Keratinocyte (primary cell): Measurements from ENCODE around the gene LYPD6. TPM values are rescaled to one million over a fixed set of nuclear protein-coding genes. Genes with fewer than 3 reads are reported as not detected.

Source experiments
- DNase-seq: peaks from one replicate; pipeline ENCODE4 v3.0.0-alpha.2; 2011; ENCODE audit warnings: low read depth, missing footprints, low spot score
- FAIRE-seq: peaks from 2 replicates; lab custom pipeline; 2011; peaks lifted over from hg19 to GRCh38; lab: Jason Lieb, UNC
- H2AFZ ChIP-seq: 2 replicates; pipeline ENCODE4 v1.6.0; 2012; ENCODE audit warnings: low read length, control low read depth, inconsistent platforms; ENCODE audit not compliant: control insufficient read depth
- H3K27ac ChIP-seq: 2 replicates; pipeline ENCODE4 v1.5.1; 2011; ENCODE audit warnings: low read length; ENCODE audit not compliant: control insufficient read depth, insufficient read depth
- H3K27me3 ChIP-seq: 3 replicates; pipeline ENCODE4 v1.6.0; 2011; ENCODE audit warnings: low read length; ENCODE audit not compliant: control insufficient read depth, insufficient read depth; ENCODE audit errors: extremely low read depth
- H3K36me3 ChIP-seq, 2 experiments: 2 replicates in 1 of 2; 3 replicates in 1 of 2; pipeline ENCODE4 v1.5.1; 2011; ENCODE audit warnings: low read length in 2 of 2, mild to moderate bottlenecking in 1 of 2; ENCODE audit not compliant: control insufficient read depth in 2 of 2, insufficient read depth in 2 of 2; ENCODE audit errors: extremely low read depth in 1 of 2
- H3K4me1 ChIP-seq: 3 replicates; pipeline ENCODE4 v1.5.1; 2011; ENCODE audit warnings: low read length; ENCODE audit not compliant: control insufficient read depth, insufficient read depth; ENCODE audit errors: extremely low read depth
- H3K4me2 ChIP-seq: 3 replicates; pipeline ENCODE4 v1.6.0; 2011; ENCODE audit warnings: low read depth, low read length; ENCODE audit not compliant: control insufficient read depth, insufficient read depth; ENCODE audit errors: extremely low read depth
- H3K4me3 ChIP-seq, 3 experiments: fragments of 200-600 bp in 1 of 3; sonication (generic) in 1 of 3; 2 replicates in 2 of 3; 3 replicates in 1 of 3; pipeline ENCODE4 v1.5.1; 2011 to 2016; ENCODE audit warnings: low read length in 3 of 3, mild to moderate bottlenecking in 3 of 3, control low read depth in 2 of 3, inconsistent platforms in 1 of 3, low read depth in 1 of 3, mixed read lengths in 1 of 3, mixed run types in 1 of 3, moderate library complexity in 1 of 3; ENCODE audit not compliant: control insufficient read depth in 2 of 3, insufficient read depth in 2 of 3; ENCODE audit errors: extremely low read depth in 1 of 3
- H3K79me2 ChIP-seq: 2 replicates; pipeline ENCODE4 v1.6.0; 2012; ENCODE audit warnings: low read length; ENCODE audit not compliant: control insufficient read depth, insufficient read depth
- H3K9ac ChIP-seq: 3 replicates; pipeline ENCODE4 v1.6.0; 2011; ENCODE audit warnings: low read length; ENCODE audit not compliant: control insufficient read depth, insufficient read depth; ENCODE audit errors: extremely low read depth
- H3K9me1 ChIP-seq: 3 replicates; pipeline ENCODE4 v1.6.0; 2011; ENCODE audit warnings: low read length; ENCODE audit not compliant: control insufficient read depth, insufficient read depth; ENCODE audit errors: extremely low read depth
- H3K9me3 ChIP-seq: 2 replicates; pipeline ENCODE4 v1.5.1; 2012; ENCODE audit warnings: low read depth, low read length; ENCODE audit not compliant: control insufficient read depth
- H4K20me1 ChIP-seq: 3 replicates; pipeline ENCODE4 v1.6.0; 2011; ENCODE audit warnings: low read length; ENCODE audit not compliant: control insufficient read depth, insufficient read depth; ENCODE audit errors: extremely low read depth
- CTCF ChIP-seq, 3 experiments: IDR thresholded peaks in 1 of 3; conservative IDR thresholded peaks in 1 of 3; optimal IDR thresholded peaks in 1 of 3; 2 replicates in 2 of 3; 3 replicates in 1 of 3; pipeline versions ENCODE3 to v1.5.1; 2011; ENCODE audit warnings: low read length in 3 of 3, mild to moderate bottlenecking in 3 of 3, moderate library complexity in 2 of 3, control low read depth in 1 of 3, inconsistent platforms in 1 of 3; ENCODE audit not compliant: insufficient read depth in 2 of 3; ENCODE audit errors: extremely low read depth in 1 of 3
- EZH2 ChIP-seq: IDR thresholded peaks from one replicate; pipeline ENCODE4 v1.6.1; 2012; ENCODE audit warnings: inconsistent platforms, mild to moderate bottlenecking, low read length, moderate library complexity
- dilution Hi-C: fragments of 300-500 bp; cut with MboI; formaldehyde crosslinking; loops from one replicate; pipeline ENCODE4 v1.7.0; 2020; ENCODE audit warnings: low sequenced_read_pairs; ENCODE audit not compliant: extremely low pct_ligation_motif_present
- polyA plus RNA-seq, 5 experiments: library from polyadenylated mRNA; depleted of rRNA in 3 of 5; stranded (reverse) in 3 of 5; stranded (forward) in 1 of 5; unstranded in 1 of 5; fragments of >200 nt; gene quantifications; 1 replicate in 1 of 5; 2 replicates in 3 of 5; 3 replicates in 1 of 5; pipeline versions ENCODE4 v1.2.1 to v1.2.3, GENCODE V29; 2011 to 2012; ENCODE audit warnings: missing spikeins in 2 of 5, low read depth in 1 of 5, low replicate concordance in 1 of 5

Gene LYPD6
- polyA plus RNA-seq, 1 donor (not counting 4 experiments of a cell fraction or from before 2014, with no cell fraction given): 3.5 TPM

GRCh38 chr2:149344105-149344504 lies 13.7 kb downstream of the LYPD6 start:
- H3K4me2 ChIP-seq: no peak overlapping the region
- no peak for TF ChIP-seq CTCF (optimal IDR thresholded peaks at IDR 0.05 in 1 of 3, IDR thresholded peaks at IDR 0.05 in 1 of 3, conservative IDR thresholded peaks at IDR 0.05 in 1 of 3; ENCODE audit: extremely low read depth in 1 of 3, insufficient read depth in 2 of 3, low read length in 3 of 3)
- FAIRE-seq (no peak), DNase-seq (no peak)
- no peaks in the 10 kb centered on the region for H3K36me3 ChIP-seq
- H3K9me1 ChIP-seq: no peaks in the 10 kb centered on the region
- no peaks in the 10 kb centered on the region for H4K20me1 ChIP-seq
- no peaks in the 10 kb centered on the region for H3K79me2 ChIP-seq
- no peaks in the 10 kb centered on the region for H3K27me3 ChIP-seq
- no peaks in the 10 kb centered on the region for H3K9me3 ChIP-seq
- H2AFZ ChIP-seq: no peak overlapping the region
- H3K4me3 ChIP-seq: no peak overlapping the region
- H3K4me1 ChIP-seq: no peaks in the 10 kb centered on the region
- dilution Hi-C loops: no loop called here
- H3K27ac ChIP-seq: no peak overlapping the region
- H3K9ac ChIP-seq: no peak overlapping the region

- H3K9me1 ChIP-seq: no peaks in the 10 kb centered on the region
- no peaks in the 10 kb centered on the region for H3K9me3 ChIP-seq
- DNase-seq (no peak), FAIRE-seq (no peak)
- no peak overlapping the region for H3K27ac ChIP-seq
- no peak overlapping the region for H2AFZ ChIP-seq
- dilution Hi-C loops: no loop called here
- no peaks in the 10 kb centered on the region for H3K36me3 ChIP-seq
- no peaks in the 10 kb centered on the region for H3K79me2 ChIP-seq
- no peak overlapping the region for H3K9ac ChIP-seq
- H3K27me3 ChIP-seq: no peaks in the 10 kb centered on the region
- no peak overlapping the region for H3K4me3 ChIP-seq
- no peak for TF ChIP-seq CTCF (optimal IDR thresholded peaks at IDR 0.05 in 1 of 3, IDR thresholded peaks at IDR 0.05 in 1 of 3, conservative IDR thresholded peaks at IDR 0.05 in 1 of 3; ENCODE audit: extremely low read depth in 1 of 3, insufficient read depth in 2 of 3, low read length in 3 of 3)
- no peak for TF ChIP-seq EZH2
- no peaks in the 10 kb centered on the region for H4K20me1 ChIP-seq
- H3K4me2 ChIP-seq: no peak overlapping the region
- no peaks in the 10 kb centered on the region for H3K4me1 ChIP-seq
These were observed 15.9 kb downstream of the LYPD6 start for GRCh38 chr2:149346272-149346671.
